ENCODE results near the gene TOP3B.

- TF ChIP-seq CTCF (IDR thresholded peaks at IDR 0.05 in 2 of 3, conservative IDR thresholded peaks at IDR 0.05 in 1 of 3; ENCODE audit: insufficient read depth in 2 of 3, low read depth in 1 of 3, low read length in 3 of 3), result no peak
- TF ChIP-seq ELF4 (CRISPR knock-in tag; IDR thresholded peaks at IDR 0.05), result no peak
- no peak for TF ChIP-seq YY1 (IDR thresholded peaks at IDR 0.05; ENCODE audit: borderline replicate concordance in 1 of 3, control insufficient read depth in 1 of 3, extremely low read depth in 1 of 3, insufficient read depth in 3 of 3, insufficient read length in 1 of 3, insufficient replicate concordance in 2 of 3, low read depth in 1 of 3, low read length in 2 of 3)
- no peak for TF ChIP-seq POLR2AphosphoS5 (IDR thresholded peaks at IDR 0.05; ENCODE audit: control insufficient read depth, insufficient read depth, low read depth, low read length)
- TF ChIP-seq CREB1 (IDR thresholded peaks at IDR 0.05), result no peak
- TF ChIP-seq CREB1 (CRISPR knock-in tag; IDR thresholded peaks at IDR 0.05), result no peak
- TF ChIP-seq FOXM1 (IDR thresholded peaks at IDR 0.05; ENCODE audit: low read depth), result no peak
- no peak for TF ChIP-seq FOXM1 (CRISPR knock-in tag; IDR thresholded peaks at IDR 0.05; ENCODE audit: low read depth)
- no peak for TF ChIP-seq SMARCA4 (IDR thresholded peaks at IDR 0.05)
- TF ChIP-seq KDM2B (CRISPR knock-in tag; IDR thresholded peaks at IDR 0.05), result no peak
- no peak for TF ChIP-seq ZNF780A (CRISPR knock-in tag; IDR thresholded peaks at IDR 0.05)
- no peak for TF ChIP-seq TOE1 (IDR thresholded peaks at IDR 0.05; ENCODE audit: borderline replicate concordance)
- TF ChIP-seq TOE1 (CRISPR knock-in tag; IDR thresholded peaks at IDR 0.05; ENCODE audit: borderline replicate concordance, low read depth), result no peak
- TF ChIP-seq KDM1A (IDR thresholded peaks at IDR 0.05), result no peak
- no peak for TF ChIP-seq HDGF (IDR thresholded peaks at IDR 0.05)
- no peak for TF ChIP-seq CREM (IDR thresholded peaks at IDR 0.05; ENCODE audit: low read depth)
Measured at GRCh38 chr22:21991304-21991596, 8.7 kb upstream of the TOP3B start.
